ENCODE results near the gene SPCS1.
"Not testable (repeated sequence)": the region's sequence is repeated elsewhere in the genome, so short reads cannot be mapped to it uniquely, and the experiment has no call there.

SPCS1 gene

DNA sequence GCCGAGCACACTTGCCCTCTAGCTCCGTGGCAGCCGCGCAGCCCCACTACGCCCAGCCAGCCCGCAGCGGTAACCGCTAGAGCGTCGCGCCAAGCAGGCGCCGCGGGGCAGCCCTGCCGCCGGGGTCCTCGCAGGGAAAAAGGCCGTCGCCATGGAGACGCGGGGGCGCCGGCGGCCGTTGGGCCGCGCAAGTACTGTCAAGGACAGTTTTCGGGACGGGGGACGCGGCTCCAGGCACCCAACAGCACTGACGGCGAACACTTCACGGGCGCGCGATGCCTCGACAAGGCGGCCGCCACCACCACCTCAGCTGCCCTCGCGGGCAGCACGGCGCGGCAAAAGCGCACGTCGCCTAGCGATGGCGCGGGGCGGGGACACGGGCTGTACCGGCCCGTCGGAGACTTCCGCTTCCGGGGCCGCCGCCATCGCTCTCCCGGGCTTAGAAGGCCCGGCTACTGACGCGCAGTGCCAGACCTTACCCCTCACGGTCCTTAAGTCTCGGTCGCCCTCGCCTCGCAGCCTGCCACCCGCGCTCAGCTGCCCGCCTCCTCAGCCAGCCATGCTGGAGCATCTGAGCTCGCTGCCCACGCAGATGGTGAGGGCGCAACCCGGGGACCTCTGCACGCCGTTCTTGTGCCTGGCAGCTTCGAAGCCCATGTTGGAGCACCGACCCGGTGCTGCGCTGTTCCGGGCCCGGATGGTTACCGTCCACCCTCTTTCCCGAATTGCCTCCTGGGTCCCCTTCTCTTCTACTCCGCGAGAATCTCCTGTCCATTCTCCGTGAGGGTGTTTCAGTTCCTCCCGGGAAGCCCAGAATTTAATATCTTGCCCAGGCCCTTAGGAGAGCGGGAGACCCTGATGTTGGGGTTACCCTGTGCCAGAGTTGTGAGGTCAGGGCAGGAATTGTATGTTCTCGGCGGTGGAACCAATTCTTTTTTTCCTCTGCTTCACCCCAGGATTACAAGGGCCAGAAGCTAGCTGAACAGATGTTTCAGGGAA lies at the start of gene SPCS1, which contains the start of gene GLT8D1:
Gene SPCS1, plus strand, starts transcription at position 419 of the 999 bp plus-strand sequence. Its CDS starts 141 bp downstream, at position 560.
Gene GLT8D1, minus strand, starts transcription at position 104 of the 999 bp plus-strand sequence. CDS start 5,331 bp downstream, outside the sequence.
- DNase-seq (ENCODE audit: low read depth), result peak; percentile 78

DNA sequence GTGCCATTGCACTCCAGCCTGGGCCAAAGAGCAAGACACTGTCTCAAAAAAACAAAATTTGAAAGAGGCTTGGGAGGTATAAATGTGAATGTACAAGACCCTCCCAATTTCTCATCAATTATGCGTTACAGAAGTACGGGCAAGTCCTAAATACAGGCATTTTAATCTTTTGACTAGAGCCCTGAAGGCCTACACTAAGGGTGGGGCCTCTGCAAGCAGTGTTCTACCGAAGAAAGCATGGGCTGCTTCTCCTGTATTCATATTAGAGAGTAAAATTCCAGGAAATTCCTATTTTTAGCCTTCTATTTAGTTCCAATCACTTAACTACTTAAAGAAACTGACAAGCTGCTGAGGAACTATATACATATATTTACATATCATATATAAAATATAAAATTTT lies 45.9 kb upstream of the SPCS1 start:
- DNase-seq (ENCODE audit: low read depth), result no peak

DNA sequence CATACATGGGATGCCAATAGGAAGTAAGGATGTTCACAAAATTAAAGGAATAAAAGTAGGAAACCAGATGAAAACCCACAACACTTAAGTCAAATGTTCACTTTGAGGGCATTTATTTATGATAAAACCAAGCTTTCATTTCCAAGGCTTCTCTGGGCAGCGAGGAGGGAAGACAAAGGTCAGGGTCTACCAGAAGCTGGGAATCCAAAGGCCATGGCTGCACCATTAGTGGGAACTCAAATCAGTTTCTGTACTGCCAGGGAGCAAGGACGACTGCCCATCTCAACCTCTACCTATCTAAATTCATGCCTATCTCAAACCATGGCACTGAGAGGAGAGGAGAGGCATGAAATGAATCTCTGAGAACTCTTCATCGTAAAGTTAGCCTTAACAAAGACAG lies 42.8 kb upstream of the SPCS1 start:
- DNase-seq (ENCODE audit: low read depth), result no peak

DNA sequence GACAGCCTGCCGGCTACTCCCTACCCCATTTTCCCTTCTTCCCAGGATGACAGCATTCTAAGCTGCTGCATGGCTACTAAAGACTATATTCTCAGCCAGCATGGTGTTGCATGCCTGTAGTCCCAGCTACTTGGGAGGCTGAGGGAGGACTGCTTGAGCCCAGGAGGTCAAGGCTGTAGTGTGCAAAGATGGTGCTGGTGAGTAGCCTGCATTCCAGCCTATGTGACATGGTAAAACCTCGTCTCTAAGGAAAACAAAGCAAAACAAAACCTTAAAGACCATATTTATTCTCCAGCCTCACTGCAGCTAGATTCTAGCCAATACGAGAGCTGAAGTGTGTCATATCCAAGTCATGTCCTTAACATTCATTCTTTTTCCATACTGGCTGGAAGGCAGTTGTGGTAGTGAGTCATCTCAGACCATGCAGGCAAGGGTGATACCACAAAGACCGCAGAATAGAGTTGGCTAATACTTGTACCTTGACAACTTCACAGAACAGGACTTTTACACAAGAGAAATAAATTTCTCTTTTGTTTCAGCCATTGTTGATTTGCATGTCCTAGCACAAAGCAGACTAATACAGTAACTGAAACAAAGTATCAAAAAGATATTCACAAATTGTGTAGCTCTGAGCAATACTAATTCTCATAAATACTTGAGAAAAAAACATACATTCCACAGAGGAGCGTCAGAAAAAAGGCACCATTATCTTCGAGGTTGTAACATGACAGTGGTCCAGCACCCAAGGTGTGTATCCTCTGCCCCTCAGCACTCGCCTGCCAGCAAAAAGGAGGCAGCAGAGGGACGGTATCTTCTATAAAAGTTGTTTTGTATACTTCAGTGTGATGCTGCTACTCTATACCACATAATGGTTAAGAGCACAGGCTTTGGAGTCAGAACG lies 35.0 kb upstream of the SPCS1 start:
- DNase-seq (ENCODE audit: low read depth), result peak; percentile 9

DNA sequence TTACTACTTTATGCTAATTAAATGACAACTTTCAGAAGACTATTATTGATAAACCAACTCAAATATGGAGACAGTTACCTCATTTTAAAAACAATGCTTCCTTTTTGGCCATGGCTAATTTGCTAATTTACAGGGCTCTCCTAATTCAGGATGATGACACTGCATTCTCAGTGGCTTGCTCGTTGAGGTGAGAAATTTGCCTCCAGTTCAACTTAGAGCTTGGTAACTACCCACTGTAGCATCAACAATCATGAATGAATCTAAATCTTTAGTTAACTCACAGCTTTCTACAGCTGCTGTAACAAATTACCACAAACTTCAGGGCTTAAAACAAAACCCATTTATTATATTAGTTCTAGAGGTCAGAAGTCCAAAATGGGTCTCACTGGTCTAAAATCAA lies 34.2 kb upstream of the SPCS1 start:
- no peak for DNase-seq (ENCODE audit: low read depth)

DNA sequence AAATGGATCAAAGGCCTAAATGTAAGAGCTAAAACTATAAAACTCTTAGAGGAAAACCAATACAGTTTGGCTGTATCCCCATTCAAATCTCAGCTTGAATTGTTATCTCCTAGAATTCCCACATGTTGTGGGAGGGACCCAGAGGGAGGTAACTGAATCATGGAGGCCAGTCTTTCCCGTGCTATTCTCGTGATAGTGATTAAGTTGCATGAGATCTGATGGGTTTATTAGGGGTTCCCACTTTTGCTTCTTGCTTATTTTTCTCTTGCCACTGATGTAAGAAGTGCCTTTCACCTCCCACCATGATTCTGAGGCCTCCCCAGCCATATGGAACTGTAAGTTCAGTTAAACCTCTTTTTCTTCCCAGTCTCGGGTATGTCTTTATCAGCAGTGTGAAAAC lies 29.7 kb upstream of the SPCS1 start:
- not testable (repeated sequence) for DNase-seq (ENCODE audit: low read depth)

DNA sequence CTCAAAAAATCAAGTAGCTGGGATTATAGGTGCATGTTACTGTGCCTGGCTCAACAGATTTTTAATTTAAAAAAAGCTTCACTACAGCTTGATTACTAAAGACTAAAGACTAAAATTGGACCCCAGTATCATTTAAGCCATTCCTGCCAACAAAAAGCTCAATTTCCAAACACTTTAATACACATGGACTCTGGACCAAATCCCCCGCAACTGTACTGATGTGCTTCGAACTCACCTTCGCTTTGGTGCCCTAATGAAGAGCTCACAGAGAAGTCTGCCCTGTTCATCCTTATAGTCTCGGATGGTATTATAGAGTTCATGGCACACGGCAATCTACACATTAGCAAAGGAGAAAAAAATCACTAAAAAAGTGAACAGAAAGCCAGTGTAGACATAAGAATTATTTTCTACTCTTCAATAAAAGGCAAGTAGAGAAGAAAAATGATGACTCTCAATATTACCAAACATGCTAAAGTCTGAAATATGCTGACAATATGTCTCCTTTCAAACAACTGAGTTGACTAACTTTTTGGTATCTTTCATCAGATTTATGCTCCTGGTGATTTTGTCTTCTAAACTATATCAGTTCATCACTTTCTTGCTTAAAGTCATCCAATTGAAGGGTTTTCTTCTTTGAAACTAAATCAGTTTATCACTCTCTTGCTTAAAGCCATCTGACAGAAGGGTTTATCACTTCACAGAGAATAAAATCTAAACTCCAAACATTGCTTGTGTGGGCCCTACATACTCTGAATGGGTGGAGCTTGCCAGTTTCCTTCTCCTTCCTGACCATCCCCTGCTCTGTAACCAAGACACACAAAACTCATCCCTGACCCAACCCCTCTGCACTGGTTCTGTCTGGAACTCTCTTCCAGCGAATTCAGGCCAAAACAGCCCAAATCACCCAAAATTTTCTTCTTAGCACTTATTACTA lies 27.4 kb upstream of the SPCS1 start:
- no peak for DNase-seq (ENCODE audit: low read depth)

DNA sequence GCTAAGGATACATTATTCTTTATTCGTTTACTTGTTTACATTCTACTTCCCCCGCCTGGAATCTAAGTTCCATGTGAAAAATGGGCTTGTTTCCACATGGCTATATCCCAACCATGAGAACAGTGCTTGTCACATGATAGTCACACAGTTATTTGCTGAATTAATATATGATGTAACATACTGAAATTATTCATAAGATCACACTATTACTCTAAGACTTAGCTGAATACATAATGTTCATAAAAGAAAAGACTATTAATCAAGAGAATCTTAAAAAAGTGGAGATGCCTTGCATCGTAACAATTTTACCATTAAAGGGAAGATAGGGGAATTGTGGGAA lies 26.7 kb upstream of the SPCS1 start:
- no peak for DNase-seq (ENCODE audit: low read depth)

DNA sequence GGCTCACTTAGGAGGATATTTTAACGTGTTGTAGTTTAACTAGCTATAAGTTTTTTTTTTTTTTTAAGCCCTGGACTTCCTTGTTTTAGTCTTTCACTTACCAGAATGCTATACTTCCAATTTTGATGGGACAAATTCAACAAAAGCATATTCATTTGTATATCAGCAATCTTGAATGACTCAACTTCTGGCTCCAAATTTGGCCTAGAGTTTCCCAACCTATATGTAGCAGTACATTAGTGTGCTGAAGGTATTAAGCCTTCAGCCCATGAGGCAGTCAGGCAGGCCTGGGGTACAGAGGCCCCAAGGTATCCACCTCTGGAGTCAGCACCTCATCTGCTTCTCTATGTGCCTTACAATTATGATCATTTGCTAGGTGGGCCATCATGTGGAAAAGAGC lies 26.1 kb upstream of the SPCS1 start:
- no peak for DNase-seq (ENCODE audit: low read depth)

DNA sequence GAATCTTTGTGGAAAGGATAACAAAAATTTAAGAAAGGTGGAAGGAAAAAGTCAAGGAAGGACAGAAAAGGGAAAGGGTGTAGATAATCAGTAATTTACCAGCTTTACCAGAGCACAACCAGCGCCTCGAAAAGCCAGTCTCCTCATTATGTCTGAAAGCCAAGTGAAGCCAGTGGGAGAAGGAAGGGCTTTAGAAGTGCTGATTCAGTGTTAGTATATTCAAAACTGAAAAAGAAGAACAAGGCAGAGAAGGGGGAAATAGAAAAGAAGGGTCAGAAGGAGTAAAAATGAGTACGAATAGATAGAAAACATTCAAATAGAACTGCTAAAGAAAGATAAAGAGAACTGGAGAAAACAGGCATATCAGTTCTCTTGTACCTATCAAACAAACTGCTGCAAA lies 24.3 kb upstream of the SPCS1 start:
- no peak for DNase-seq (ENCODE audit: low read depth)

DNA sequence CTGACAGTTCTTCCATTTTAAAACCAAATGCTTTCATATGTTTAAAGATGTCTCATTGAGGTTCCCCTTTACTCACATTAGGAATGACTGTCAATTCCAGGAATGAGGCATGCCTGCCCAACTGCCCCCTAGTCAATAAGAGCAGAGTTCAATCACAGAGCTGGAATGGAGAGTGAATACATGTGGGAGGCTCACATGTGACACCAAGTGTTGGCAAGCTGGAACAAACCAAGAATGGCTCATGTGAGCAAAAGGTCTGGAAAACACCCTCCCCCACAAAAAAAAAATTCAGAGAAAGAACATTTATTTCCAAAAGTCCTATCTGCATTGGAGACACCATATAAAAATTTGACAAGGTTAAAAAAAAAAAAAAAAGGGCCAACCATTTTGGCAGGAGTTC lies 23.9 kb upstream of the SPCS1 start:
- no peak for DNase-seq (ENCODE audit: low read depth)

DNA sequence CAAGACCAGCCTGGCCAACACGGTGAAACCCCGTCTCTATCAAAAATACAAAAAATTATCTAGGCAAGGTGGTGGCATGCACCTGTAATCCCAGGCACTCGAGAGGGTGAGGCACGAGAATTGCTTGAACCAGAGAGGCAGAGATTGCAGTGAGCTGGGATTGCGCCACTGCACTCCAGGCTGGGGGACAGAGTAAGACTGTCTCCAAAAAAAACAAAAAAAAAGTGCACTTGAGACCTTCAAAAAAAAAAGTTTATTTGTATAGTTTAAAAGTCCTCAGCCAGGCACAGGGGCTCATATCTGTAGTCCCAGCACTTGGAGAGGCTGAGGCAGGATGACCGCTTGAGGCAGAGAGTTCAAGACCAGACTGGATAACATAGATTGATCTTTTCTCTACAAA lies 22.3 kb upstream of the SPCS1 start:
- DNase-seq (ENCODE audit: low read depth), result no peak

DNA sequence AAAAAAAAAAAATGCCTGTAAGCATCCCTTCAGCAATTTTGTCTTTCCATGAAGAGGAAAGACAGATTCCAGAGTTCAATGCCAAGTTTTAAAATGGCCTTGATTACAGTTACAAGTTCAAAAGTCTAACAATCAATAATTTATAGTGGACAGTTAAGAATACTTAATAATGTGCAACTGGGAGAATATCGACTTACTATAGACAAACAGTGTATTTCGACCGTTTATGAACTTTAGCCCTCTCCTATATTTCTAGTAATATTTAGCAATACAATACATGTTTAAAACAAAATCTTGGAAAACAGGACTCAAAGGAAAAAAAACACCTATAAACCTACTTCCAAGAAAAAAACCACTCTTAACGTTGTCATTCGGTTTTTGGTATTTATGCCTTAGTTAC lies 21.7 kb upstream of the SPCS1 start:
- DNase-seq (ENCODE audit: low read depth), result no peak

DNA sequence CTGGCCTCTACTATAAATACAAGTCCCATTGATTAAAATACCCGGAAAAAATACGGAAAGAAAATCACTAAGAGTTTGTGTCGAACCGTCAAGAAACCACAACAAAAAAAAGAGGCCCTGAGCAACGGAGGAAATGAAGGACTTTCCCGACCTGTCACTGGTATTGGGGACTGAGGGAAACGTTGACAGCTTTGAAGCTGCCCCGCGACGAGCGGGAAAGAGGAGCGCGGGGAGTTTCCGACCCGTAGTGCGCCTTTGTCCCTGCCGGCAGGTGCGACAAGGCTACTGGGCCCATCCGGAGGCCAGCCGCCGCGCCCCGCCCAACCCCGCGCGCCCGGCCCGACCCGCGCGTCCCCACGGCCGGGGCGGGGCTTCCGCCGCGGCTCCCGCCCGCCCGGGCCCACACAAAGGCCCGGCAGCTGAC lies 20.6 kb upstream of the SPCS1 start:
- DNase-seq (ENCODE audit: low read depth), result peak; percentile 39

DNA sequence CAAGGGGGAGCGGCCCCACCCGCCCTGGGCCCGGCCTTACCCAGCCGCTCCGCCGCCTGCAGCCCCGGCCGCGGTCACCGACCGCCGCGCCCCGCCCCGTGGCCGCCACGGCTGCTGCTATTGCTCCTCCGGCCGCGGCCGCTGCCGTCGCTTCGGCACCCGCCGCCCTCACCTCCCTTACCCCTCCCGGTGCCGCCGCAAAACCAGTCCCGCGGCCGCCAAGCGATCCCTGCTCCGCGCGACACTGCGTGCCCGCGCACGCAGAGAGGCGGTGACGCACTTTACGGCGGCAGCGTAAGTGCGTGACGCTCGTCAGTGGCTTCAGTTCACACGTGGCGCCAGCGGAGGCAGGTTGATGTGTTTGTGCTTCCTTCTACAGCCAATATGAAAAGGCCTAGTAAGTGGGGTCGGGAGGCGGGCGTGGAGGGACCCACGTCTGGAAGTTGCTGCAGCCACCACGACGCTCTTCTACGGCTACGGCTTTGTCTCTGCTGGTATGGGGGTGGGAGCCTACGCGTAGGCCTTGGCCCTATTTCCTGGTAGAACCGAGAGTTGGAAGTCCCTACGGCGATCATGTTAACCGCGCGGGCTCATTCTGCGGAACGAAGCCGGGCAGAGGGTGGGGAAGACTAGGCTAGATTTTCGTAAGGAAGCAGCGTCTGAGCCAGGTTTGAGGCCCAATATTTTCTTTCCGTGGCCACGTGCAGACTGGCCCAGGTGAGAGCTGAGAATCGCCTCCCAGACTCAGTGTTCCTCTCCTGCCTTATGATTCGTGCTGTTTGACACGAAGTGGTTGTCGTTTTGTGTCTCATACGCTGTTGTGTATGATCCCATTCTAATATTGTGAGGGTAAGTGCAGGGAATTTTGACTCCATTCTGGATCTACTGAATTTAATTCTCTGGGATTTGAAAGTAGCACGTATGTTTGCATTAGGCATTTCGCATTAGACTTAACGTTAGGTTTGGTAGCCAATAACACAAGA lies 19.9 kb upstream of the SPCS1 start, which contains the start of the genes GNL3 and PBRM1:
Gene GNL3, plus strand, starts transcription at position 324 of the 983 bp plus-strand sequence. Its CDS starts 61 bp downstream, at position 385.
Gene PBRM1, minus strand, starts transcription at position 205 of the 983 bp plus-strand sequence.
- peak; percentile 87 for DNase-seq (ENCODE audit: low read depth)

DNA sequence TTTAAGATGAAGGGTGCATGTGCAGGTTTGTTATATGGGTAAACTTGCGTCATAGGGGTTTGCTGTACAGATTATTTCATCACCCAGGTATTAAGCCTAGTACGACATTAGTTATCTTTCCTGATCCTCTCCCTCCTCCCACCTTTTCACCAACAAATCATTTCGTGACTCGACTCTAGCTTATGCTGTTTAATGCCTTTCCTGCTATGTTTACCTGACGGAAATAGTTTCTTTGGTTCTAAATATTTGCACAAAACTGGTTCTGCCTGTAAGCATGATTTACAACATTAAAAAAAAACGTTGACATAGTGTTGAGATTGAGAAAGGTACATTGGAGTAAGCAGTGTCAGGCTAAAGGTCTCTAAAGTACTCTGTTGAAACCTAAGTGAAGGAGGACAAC lies 17.6 kb upstream of the SPCS1 start:
- DNase-seq (ENCODE audit: low read depth), result no peak

DNA sequence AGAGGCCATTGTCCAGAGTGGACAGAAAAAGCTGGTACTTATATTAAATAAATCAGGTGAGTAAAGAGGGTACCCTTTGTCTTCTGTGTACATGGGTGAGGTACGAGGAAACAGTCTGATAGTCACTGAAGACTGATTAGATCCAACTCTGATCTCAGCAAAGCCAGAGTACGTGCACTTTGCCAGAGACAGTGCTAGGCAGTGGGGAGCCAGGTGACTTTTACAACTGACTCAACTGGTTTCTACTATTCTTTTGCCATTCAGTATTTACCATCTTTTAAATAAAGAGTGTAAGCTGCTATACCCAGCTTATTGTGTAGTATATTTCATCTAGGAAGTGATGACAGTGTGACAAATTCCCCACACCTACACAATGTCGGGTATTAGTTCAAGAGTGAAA lies 16.8 kb upstream of the SPCS1 start:
- no peak for DNase-seq (ENCODE audit: low read depth)

DNA sequence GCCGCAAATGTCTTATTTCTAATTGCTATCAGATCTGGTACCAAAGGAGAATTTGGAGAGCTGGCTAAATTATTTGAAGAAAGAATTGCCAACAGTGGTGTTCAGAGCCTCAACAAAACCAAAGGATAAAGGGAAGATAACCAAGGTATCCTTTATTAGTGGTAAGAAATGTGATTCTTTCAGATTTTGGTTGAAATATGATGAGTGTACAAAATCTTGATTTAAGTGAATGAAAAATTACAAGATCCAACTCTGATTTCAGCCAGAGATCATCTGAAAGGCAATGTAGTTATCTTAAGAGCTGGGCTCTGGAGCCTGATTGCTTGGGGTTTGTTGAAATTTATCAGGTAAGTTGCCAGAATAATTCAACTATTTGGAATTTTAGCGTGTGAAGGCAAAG lies 15.3 kb upstream of the SPCS1 start:
- no peak for DNase-seq (ENCODE audit: low read depth)

DNA sequence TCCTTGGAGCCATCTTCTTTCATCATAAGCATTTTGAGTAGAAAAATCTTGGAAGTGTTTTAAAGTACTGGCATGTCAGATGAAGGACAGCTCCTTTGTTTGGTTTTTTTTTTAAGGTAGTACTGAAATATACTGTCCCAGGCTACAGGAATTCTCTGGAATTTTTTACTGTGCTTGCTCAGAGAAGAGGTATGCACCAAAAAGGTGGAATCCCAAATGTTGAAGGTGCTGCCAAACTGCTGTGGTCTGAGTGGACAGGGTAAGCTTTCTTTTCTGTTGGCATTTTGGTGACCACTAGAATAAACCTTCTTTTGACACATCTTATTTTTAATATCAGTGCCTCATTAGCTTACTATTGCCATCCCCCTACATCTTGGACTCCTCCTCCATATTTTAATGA lies 12.8 kb upstream of the SPCS1 start:
- no peak for DNase-seq (ENCODE audit: low read depth)

DNA sequence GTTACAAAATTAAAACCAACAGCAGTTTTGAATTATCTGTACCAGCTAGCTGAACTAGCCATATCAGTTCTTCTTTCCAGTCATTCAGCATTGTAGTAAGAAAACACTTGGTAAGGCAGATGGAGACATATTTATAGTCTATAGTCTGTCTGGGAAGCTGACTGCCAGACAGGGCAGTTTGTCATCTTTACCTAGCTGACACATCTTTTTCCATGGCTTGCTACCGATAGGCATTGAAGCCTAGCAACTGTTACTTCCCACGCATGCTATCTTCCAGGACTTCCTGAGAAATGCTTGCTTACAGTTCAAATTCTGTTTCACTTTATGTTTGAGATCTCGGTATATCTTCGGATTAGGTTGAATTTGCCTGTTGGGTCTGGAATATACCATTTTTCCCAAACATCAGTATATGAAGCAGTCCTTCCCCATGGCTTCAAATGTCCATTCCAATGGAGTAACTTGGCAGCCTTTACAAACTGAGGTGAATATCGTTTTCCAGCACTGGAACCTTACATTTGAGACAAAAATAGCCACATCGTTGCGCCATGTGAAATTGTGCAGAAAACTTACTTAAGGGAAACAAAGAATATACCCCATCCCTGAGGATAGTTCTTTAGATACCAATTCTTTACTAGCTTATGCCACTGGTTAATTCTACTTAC lies 11.2 kb upstream of the SPCS1 start:
- DNase-seq (ENCODE audit: low read depth), result no peak
